Keratinocyte (primary cell): ENCODE measurements around the gene KLHL10. TPM values are rescaled to one million over a fixed set of nuclear protein-coding genes. Genes with fewer than 3 reads are reported as not detected.

Experiments used
- DNase-seq: peaks from one replicate; pipeline ENCODE4 v3.0.0-alpha.2; 2011; ENCODE audit warnings: low read depth, missing footprints, low spot score
- FAIRE-seq: peaks from 2 replicates; lab custom pipeline; 2011; peaks lifted over from hg19 to GRCh38; lab: Jason Lieb, UNC
- H2AFZ ChIP-seq: 2 replicates; pipeline ENCODE4 v1.6.0; 2012; ENCODE audit warnings: low read length, control low read depth, inconsistent platforms; ENCODE audit not compliant: control insufficient read depth
- H3K27ac ChIP-seq: 2 replicates; pipeline ENCODE4 v1.5.1; 2011; ENCODE audit warnings: low read length; ENCODE audit not compliant: control insufficient read depth, insufficient read depth
- H3K27me3 ChIP-seq: 3 replicates; pipeline ENCODE4 v1.6.0; 2011; ENCODE audit warnings: low read length; ENCODE audit not compliant: control insufficient read depth, insufficient read depth; ENCODE audit errors: extremely low read depth
- H3K36me3 ChIP-seq, 2 experiments: 2 replicates in 1 of 2; 3 replicates in 1 of 2; pipeline ENCODE4 v1.5.1; 2011; ENCODE audit warnings: low read length in 2 of 2, mild to moderate bottlenecking in 1 of 2; ENCODE audit not compliant: control insufficient read depth in 2 of 2, insufficient read depth in 2 of 2; ENCODE audit errors: extremely low read depth in 1 of 2
- H3K4me1 ChIP-seq: 3 replicates; pipeline ENCODE4 v1.5.1; 2011; ENCODE audit warnings: low read length; ENCODE audit not compliant: control insufficient read depth, insufficient read depth; ENCODE audit errors: extremely low read depth
- H3K4me2 ChIP-seq: 3 replicates; pipeline ENCODE4 v1.6.0; 2011; ENCODE audit warnings: low read depth, low read length; ENCODE audit not compliant: control insufficient read depth, insufficient read depth; ENCODE audit errors: extremely low read depth
- H3K4me3 ChIP-seq, 3 experiments: fragments of 200-600 bp in 1 of 3; sonication (generic) in 1 of 3; 2 replicates in 2 of 3; 3 replicates in 1 of 3; pipeline ENCODE4 v1.5.1; 2011 to 2016; ENCODE audit warnings: low read length in 3 of 3, mild to moderate bottlenecking in 3 of 3, control low read depth in 2 of 3, inconsistent platforms in 1 of 3, low read depth in 1 of 3, mixed read lengths in 1 of 3, mixed run types in 1 of 3, moderate library complexity in 1 of 3; ENCODE audit not compliant: control insufficient read depth in 2 of 3, insufficient read depth in 2 of 3; ENCODE audit errors: extremely low read depth in 1 of 3
- H3K79me2 ChIP-seq: 2 replicates; pipeline ENCODE4 v1.6.0; 2012; ENCODE audit warnings: low read length; ENCODE audit not compliant: control insufficient read depth, insufficient read depth
- H3K9ac ChIP-seq: 3 replicates; pipeline ENCODE4 v1.6.0; 2011; ENCODE audit warnings: low read length; ENCODE audit not compliant: control insufficient read depth, insufficient read depth; ENCODE audit errors: extremely low read depth
- H3K9me1 ChIP-seq: 3 replicates; pipeline ENCODE4 v1.6.0; 2011; ENCODE audit warnings: low read length; ENCODE audit not compliant: control insufficient read depth, insufficient read depth; ENCODE audit errors: extremely low read depth
- H3K9me3 ChIP-seq: 2 replicates; pipeline ENCODE4 v1.5.1; 2012; ENCODE audit warnings: low read depth, low read length; ENCODE audit not compliant: control insufficient read depth
- H4K20me1 ChIP-seq: 3 replicates; pipeline ENCODE4 v1.6.0; 2011; ENCODE audit warnings: low read length; ENCODE audit not compliant: control insufficient read depth, insufficient read depth; ENCODE audit errors: extremely low read depth
- CTCF ChIP-seq, 3 experiments: IDR thresholded peaks in 1 of 3; conservative IDR thresholded peaks in 1 of 3; optimal IDR thresholded peaks in 1 of 3; 2 replicates in 2 of 3; 3 replicates in 1 of 3; pipeline versions ENCODE3 to v1.5.1; 2011; ENCODE audit warnings: low read length in 3 of 3, mild to moderate bottlenecking in 3 of 3, moderate library complexity in 2 of 3, control low read depth in 1 of 3, inconsistent platforms in 1 of 3; ENCODE audit not compliant: insufficient read depth in 2 of 3; ENCODE audit errors: extremely low read depth in 1 of 3
- EZH2 ChIP-seq: IDR thresholded peaks from one replicate; pipeline ENCODE4 v1.6.1; 2012; ENCODE audit warnings: inconsistent platforms, mild to moderate bottlenecking, low read length, moderate library complexity
- dilution Hi-C: fragments of 300-500 bp; cut with MboI; formaldehyde crosslinking; loops from one replicate; pipeline ENCODE4 v1.7.0; 2020; ENCODE audit warnings: low sequenced_read_pairs; ENCODE audit not compliant: extremely low pct_ligation_motif_present
- polyA plus RNA-seq, 5 experiments: library from polyadenylated mRNA; depleted of rRNA in 3 of 5; stranded (reverse) in 3 of 5; stranded (forward) in 1 of 5; unstranded in 1 of 5; fragments of >200 nt; gene quantifications; 1 replicate in 1 of 5; 2 replicates in 3 of 5; 3 replicates in 1 of 5; pipeline versions ENCODE4 v1.2.1 to v1.2.3, GENCODE V29; 2011 to 2012; ENCODE audit warnings: missing spikeins in 2 of 5, low read depth in 1 of 5, low replicate concordance in 1 of 5

The KLHL10 gene
- polyA plus RNA-seq, 1 donor (not counting 4 experiments of a cell fraction or from before 2014, with no cell fraction given) = 0.21 TPM

GRCh38 chr17:41822216-41823140 is 15.1 kb upstream of the KLHL10 start:
- dilution Hi-C loops = no loop called here
- Histone ChIP-seq H3K4me2 (no peak overlapping the region), H3K27me3 (peaks cover 9% of the 10 kb centered on the region), H3K9me1 (no peaks in the 10 kb centered on the region), H3K9ac (no peak overlapping the region), H3K79me2 (no peaks in the 10 kb centered on the region), H2AFZ (no peak overlapping the region), H3K36me3 (peaks cover 0 to 5% of the 10 kb centered on the region in 2 experiments), H3K4me1 (no peaks in the 10 kb centered on the region), H3K9me3 (no peaks in the 10 kb centered on the region), H4K20me1 (no peaks in the 10 kb centered on the region), H3K4me3 (no peak overlapping the region), H3K27ac (no peak overlapping the region)
- FAIRE-seq (no peak), DNase-seq (no peak)
- no peak for TF ChIP-seq CTCF (optimal IDR thresholded peaks at IDR 0.05 in 1 of 3, IDR thresholded peaks at IDR 0.05 in 1 of 3, conservative IDR thresholded peaks at IDR 0.05 in 1 of 3; ENCODE audit: extremely low read depth in 1 of 3, insufficient read depth in 2 of 3, low read length in 3 of 3)

- no peak overlapping the region for H3K9ac ChIP-seq
- no peaks in the 10 kb centered on the region for H3K9me3 ChIP-seq
- peaks cover 9% of the 10 kb centered on the region for H3K27me3 ChIP-seq
- dilution Hi-C loops = no loop called here
- DNase-seq (no peak), FAIRE-seq (no peak)
- H3K36me3 ChIP-seq = peaks cover 0 to 8% of the 10 kb centered on the region in 2 experiments
- no peak overlapping the region for H3K27ac ChIP-seq
- TF ChIP-seq EZH2 (no peak), CTCF (optimal IDR thresholded peaks at IDR 0.05 in 1 of 3, IDR thresholded peaks at IDR 0.05 in 1 of 3, conservative IDR thresholded peaks at IDR 0.05 in 1 of 3; ENCODE audit: extremely low read depth in 1 of 3, insufficient read depth in 2 of 3, low read length in 3 of 3) (no peak)
- H3K4me3 ChIP-seq = no peak overlapping the region
- H2AFZ ChIP-seq = no peak overlapping the region
- no peaks in the 10 kb centered on the region for H3K4me1 ChIP-seq
- H4K20me1 ChIP-seq = no peaks in the 10 kb centered on the region
- H3K9me1 ChIP-seq = no peaks in the 10 kb centered on the region
- H3K4me2 ChIP-seq = no peak overlapping the region
- no peaks in the 10 kb centered on the region for H3K79me2 ChIP-seq
Observed at GRCh38 chr17:41823141-41823524, 14.5 kb upstream of the KLHL10 start.
